Peyer's patch (tissue), 4 donors: ENCODE measurements around the gene IL17C.

Experiments used
- CTCF ChIP-seq, 6 experiments: fragments of 450-650 bp in 4 of 6; fragments of 200-600 bp in 2 of 6; sonication (generic) in 1 of 6; IDR thresholded peaks; one replicate each; pipeline ENCODE4 v1.5.1; 2017 to 2019; ENCODE audit warnings: antibody characterized with exemption in 6 of 6, mild to moderate bottlenecking in 3 of 6, moderate library complexity in 1 of 6
- POLR2A ChIP-seq, 2 donors: fragments of 450-650 bp; IDR thresholded peaks; one replicate each; pipeline ENCODE4 v1.5.1; 2017; ENCODE audit warnings: antibody characterized with exemption in 2 of 2, mild to moderate bottlenecking in 2 of 2, moderate library complexity in 2 of 2

- no peak for TF ChIP-seq POLR2A (IDR thresholded peaks at IDR 0.05)
- TF ChIP-seq CTCF (IDR thresholded peaks at IDR 0.05) = peak; percentile 18 to 75 (median 55)
Observed at GRCh38 chr16:88681084-88681680, 42.8 kb downstream of the IL17C start.
